Measurements from ENCODE around the gene SEMA5A. TPM values are rescaled to one million over a fixed set of nuclear protein-coding genes. Genes with fewer than 3 reads are reported as not detected.

SEMA5A gene
- total RNA-seq, 1 donor = 42.3 TPM

DNA sequence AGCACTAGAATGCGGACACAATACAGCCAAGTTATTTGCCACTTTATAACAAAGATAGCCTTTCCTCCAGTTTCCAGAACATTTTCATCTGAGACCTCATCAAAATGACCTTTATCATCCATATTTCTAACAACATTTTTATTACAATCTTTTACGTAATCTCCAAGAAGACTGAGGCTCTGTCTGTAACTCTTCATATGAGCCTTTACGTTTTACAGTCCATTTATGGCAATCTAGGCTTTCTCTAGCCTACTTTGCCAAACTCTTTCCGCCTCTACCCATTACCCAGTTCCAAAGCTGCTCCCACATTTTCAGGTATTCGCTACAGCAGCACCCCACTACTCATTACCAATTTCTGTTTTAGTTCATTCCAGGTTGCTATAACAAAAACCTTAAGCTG, 8.2 kb upstream of the SEMA5A start:
- no peaks in the 10 kb centered on the region for H3K9me3 ChIP-seq (ENCODE audit: low read depth, low read length)
- H3K27me3 ChIP-seq (ENCODE audit: insufficient read depth, low read length) = no peaks in the 10 kb centered on the region
- peaks cover 33% of the 10 kb centered on the region for H3K36me3 ChIP-seq (ENCODE audit: insufficient read depth, low read length)
- no peak overlapping the region for H3K4me2 ChIP-seq (ENCODE audit: insufficient read depth, low read length)
- peaks cover 6% of the 10 kb centered on the region for H3K79me2 ChIP-seq (ENCODE audit: insufficient read depth, low read length)
- TF ChIP-seq, protein P1, sequence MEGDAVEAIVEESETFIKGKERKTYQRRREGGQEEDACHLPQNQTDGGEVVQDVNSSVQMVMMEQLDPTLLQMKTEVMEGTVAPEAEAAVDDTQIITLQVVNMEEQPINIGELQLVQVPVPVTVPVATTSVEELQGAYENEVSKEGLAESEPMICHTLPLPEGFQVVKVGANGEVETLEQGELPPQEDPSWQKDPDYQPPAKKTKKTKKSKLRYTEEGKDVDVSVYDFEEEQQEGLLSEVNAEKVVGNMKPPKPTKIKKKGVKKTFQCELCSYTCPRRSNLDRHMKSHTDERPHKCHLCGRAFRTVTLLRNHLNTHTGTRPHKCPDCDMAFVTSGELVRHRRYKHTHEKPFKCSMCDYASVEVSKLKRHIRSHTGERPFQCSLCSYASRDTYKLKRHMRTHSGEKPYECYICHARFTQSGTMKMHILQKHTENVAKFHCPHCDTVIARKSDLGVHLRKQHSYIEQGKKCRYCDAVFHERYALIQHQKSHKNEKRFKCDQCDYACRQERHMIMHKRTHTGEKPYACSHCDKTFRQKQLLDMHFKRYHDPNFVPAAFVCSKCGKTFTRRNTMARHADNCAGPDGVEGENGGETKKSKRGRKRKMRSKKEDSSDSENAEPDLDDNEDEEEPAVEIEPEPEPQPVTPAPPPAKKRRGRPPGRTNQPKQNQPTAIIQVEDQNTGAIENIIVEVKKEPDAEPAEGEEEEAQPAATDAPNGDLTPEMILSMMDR (IDR thresholded peaks at IDR 0.05; ENCODE audit: extremely low read depth, low read depth, low read length) = no peak
- no peak for DNase-seq (ENCODE audit: insufficient read length, low spot score, missing footprints)
- no peak overlapping the region for H3K27ac ChIP-seq (ENCODE audit: low read depth, low read length)
- H2AFZ ChIP-seq (ENCODE audit: low read length) = no peak overlapping the region
- no peak overlapping the region for H3K4me3 ChIP-seq (ENCODE audit: insufficient read depth, low read length)
- H4K20me1 ChIP-seq (ENCODE audit: insufficient read depth, low read length) = peaks cover 6% of the 10 kb centered on the region
- peaks cover 17% of the 10 kb centered on the region for H3K4me1 ChIP-seq (ENCODE audit: insufficient read depth, low read length)

DNA sequence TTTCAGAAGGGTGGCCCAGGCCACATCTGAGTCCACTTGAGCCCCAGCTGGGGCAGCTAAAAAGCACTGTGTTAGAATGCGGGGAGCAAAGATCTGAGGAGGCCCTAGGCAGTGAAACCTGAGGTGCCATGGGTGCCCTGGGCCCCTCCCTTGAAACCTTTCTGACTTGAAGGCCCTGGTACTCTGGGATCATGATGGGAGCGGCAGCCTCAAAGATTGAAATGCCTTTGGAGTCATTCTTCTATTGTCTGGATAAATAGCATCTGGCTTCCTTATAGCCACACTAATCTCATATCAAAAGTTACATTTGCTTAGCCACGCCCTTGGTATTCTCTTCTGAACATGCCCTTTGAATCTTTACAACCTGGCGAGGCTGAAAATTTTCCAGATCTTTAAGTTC, 7.7 kb upstream of the SEMA5A start:
- Histone ChIP-seq H3K27ac (ENCODE audit: low read depth, low read length) (no peak overlapping the region), H2AFZ (ENCODE audit: low read length) (no peak overlapping the region), H3K9me3 (ENCODE audit: low read depth, low read length) (no peaks in the 10 kb centered on the region), H3K4me2 (ENCODE audit: insufficient read depth, low read length) (no peak overlapping the region), H3K36me3 (ENCODE audit: insufficient read depth, low read length) (peaks cover 38% of the 10 kb centered on the region), H4K20me1 (ENCODE audit: insufficient read depth, low read length) (peaks cover 6% of the 10 kb centered on the region), H3K4me1 (ENCODE audit: insufficient read depth, low read length) (peaks cover 20% of the 10 kb centered on the region), H3K79me2 (ENCODE audit: insufficient read depth, low read length) (peaks cover 12% of the 10 kb centered on the region), H3K4me3 (ENCODE audit: insufficient read depth, low read length) (no peak overlapping the region), H3K27me3 (ENCODE audit: insufficient read depth, low read length) (no peaks in the 10 kb centered on the region)
- DNase-seq (ENCODE audit: insufficient read length, low spot score, missing footprints) = no peak
- TF ChIP-seq, protein P1 (IDR thresholded peaks at IDR 0.05; ENCODE audit: extremely low read depth, low read depth, low read length) = no peak

DNA sequence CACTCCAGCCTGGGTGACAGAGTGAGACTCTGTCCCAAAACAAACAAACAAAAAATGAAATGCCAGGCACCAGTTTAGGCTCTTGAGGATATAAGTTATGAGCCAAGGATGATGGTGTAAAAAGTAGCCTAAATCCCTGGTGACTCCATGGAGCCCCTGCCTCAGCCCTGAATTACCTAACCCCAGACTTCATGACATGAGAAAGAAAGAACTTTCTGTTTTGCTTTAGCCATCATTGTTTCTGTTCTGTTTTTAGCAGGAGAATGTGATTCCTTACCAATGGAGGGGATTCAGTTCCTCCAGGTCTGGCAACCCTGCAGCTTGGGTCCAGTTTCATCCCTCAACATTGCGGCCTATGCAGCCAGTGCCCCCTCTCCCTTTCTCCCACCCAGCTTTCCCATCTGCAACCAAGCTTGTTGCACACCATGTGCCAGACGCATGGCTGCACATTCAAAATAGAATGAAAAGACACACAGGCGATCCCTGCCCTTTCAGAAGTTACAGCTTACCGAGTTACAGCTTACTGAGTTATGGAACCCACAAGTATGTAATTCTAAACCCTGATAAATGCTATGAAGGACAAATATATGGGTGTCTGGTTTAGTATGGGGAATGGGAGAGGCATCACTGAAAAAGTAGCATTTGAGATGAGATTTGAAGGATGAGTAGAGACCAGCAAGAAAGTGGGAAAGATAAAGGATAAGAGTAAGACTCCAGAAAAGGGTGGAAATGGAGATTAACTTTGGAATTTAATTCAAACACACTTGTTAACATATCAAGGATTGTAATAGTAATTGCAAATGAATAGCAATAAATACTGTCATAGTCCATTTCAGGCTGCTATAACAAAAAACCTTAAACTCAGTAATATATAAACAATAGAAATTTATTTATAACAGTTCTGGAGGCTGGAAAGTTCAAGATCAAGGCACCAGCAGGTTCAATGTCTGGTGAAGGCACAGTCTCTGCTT, 6.0 kb upstream of the SEMA5A start:
- TF ChIP-seq, protein P1 (IDR thresholded peaks at IDR 0.05; ENCODE audit: extremely low read depth, low read depth, low read length) = no peak
- Histone ChIP-seq H2AFZ (ENCODE audit: low read length) (no peak overlapping the region), H3K27ac (ENCODE audit: low read depth, low read length) (no peak overlapping the region), H3K4me1 (ENCODE audit: insufficient read depth, low read length) (peaks cover 18% of the 10 kb centered on the region), H4K20me1 (ENCODE audit: insufficient read depth, low read length) (peaks cover 6% of the 10 kb centered on the region), H3K9me3 (ENCODE audit: low read depth, low read length) (no peaks in the 10 kb centered on the region), H3K36me3 (ENCODE audit: insufficient read depth, low read length) (peaks cover 38% of the 10 kb centered on the region), H3K27me3 (ENCODE audit: insufficient read depth, low read length) (no peaks in the 10 kb centered on the region), H3K4me3 (ENCODE audit: insufficient read depth, low read length) (no peak overlapping the region), H3K4me2 (ENCODE audit: insufficient read depth, low read length) (no peak overlapping the region), H3K79me2 (ENCODE audit: insufficient read depth, low read length) (peaks cover 29% of the 10 kb centered on the region)
- DNase-seq (ENCODE audit: insufficient read length, low spot score, missing footprints) = no peak

DNA sequence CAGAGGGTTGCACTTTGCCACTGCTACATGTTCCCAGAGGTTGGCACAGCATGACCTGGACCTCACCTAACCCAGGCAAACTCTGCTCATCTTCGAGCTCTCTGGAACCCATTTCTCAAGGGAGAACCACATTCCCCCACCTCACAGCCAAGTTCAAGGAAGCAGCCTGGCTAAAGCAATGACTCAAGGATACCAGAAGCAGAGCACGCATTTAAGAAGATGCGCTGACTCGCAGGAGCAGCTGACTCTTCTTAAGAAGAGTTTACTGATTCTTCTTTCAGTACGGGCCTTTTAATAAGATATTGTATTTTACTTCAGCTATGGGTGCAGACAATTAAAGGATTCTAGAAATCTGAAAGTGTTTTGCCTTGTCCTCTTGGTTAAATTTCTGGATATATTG, 4.1 kb upstream of the SEMA5A start:
- H3K4me2 ChIP-seq (ENCODE audit: insufficient read depth, low read length) = no peak overlapping the region
- H3K79me2 ChIP-seq (ENCODE audit: insufficient read depth, low read length) = peaks cover 45% of the 10 kb centered on the region
- no peak overlapping the region for H2AFZ ChIP-seq (ENCODE audit: low read length)
- peaks cover 6% of the 10 kb centered on the region for H4K20me1 ChIP-seq (ENCODE audit: insufficient read depth, low read length)
- no peak overlapping the region for H3K27ac ChIP-seq (ENCODE audit: low read depth, low read length)
- TF ChIP-seq, protein P1 (IDR thresholded peaks at IDR 0.05; ENCODE audit: extremely low read depth, low read depth, low read length) = no peak
- H3K4me1 ChIP-seq (ENCODE audit: insufficient read depth, low read length) = peaks cover 18% of the 10 kb centered on the region
- H3K36me3 ChIP-seq (ENCODE audit: insufficient read depth, low read length) = peaks cover 38% of the 10 kb centered on the region
- H3K4me3 ChIP-seq (ENCODE audit: insufficient read depth, low read length) = no peak overlapping the region
- no peak for DNase-seq (ENCODE audit: insufficient read length, low spot score, missing footprints)
- H3K27me3 ChIP-seq (ENCODE audit: insufficient read depth, low read length) = no peaks in the 10 kb centered on the region
- no peaks in the 10 kb centered on the region for H3K9me3 ChIP-seq (ENCODE audit: low read depth, low read length)

All from osteoblast (primary cell).